OCI-M2 (cell line): ENCODE data around the gene SGO1.
"Not testable (repeated sequence)": the region's sequence is repeated elsewhere in the genome, so short reads cannot be mapped to it uniquely, and the experiment has no call there.

Experiments used
- DNase-seq: peaks from one replicate; lab custom pipeline; 2025; ENCODE audit not compliant: unreplicated experiment; lab: John Stamatoyannopoulos, UW

Gene SGO1

DNA sequence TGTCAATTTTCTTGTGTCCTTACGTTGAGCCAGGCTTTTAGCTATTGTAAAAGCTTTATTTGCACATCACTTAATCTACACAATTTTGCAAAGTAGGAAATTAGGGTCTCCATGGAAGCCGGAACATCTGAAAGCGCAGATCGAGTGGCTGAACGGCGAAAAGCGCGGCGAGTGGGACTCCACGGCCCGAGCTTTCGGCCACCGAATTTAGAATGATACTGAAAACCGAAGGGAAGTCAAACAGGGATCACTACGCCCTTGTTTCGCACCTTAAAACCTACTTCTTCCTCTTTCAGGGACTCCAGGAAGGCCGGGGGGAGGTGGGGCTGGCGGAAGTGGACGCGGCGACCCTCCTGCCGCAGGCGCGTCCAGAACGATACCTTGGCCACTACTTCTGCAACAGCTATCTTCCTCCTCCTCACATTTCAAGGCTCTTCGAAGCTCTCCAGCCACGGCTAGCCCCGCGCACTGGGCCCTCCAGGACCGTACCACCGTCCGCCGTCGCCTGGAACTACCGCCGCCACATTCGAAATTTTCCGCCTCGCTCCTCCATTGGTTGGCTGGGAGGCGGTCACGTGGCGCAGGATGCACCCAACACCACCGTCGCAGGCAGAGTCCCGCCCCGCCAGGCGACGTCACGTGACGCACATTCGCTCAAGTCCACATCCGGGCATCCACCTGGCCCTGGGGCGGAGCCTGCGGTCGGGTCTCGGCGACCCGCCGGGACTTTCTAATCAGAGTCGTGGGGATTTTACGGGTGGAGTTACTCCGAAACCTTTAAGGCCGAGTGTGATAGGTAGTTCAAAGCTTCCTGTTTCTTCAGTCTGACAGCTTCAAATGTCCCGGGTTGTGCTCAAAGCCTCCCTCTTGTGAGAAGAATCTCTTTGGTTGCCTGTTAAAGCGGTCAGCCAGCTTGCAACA, at the start of gene SGO1:
Gene SGO1, minus strand, starts transcription at position 528 of the 921 bp plus-strand sequence. CDS start 2,179 bp downstream, outside the sequence.
- DNase-seq: peak; percentile 47

DNA sequence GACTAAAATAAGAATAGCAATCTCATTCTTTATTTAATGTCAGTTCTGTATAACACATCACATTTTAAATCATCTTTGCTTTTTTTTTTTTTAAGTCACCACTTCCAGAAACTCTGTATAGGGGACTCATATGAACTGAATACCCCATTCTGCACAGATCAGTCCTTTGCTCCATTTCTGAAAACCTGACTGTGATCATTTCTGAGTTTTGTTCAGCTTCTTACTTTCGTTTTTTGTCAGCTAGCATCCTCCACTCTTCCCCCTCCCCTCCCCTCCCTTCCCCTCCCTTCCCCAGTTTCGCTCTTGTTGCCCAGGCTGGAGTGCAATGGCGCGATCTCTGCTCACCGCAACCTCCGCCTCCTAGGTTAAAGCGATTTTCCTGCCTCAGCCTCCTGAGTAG, 49.8 kb upstream of the SGO1 start:
- no peak for DNase-seq

- no peak for DNase-seq
Observed at GRCh38 chr3:20232906-20233780, 47.1 kb upstream of the SGO1 start.

- DNase-seq: no peak
Observed at GRCh38 chr3:20230954-20231353, 44.9 kb upstream of the SGO1 start.

- no peak for DNase-seq
Observed at GRCh38 chr3:20225769-20226168, 39.8 kb upstream of the SGO1 start.

DNA sequence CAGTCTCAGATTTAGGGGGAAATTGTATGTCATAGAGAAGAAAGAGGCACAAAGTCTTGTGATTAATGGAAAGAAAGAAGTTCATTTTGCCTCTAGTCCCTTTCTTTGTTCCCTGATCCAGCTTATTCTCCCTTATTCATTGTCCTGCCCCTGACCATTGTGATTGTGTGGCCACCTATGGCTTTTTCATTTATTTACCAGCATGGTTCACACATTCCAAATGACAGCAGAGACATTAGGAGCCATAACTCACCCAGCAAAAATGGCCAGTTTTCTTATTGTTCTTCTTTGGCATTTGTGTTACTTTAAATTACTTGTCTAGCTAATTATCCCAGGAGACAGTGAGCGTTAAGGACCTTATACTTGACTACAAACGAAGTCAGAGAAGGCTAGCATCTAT, 36.3 kb upstream of the SGO1 start:
- DNase-seq: no peak

DNA sequence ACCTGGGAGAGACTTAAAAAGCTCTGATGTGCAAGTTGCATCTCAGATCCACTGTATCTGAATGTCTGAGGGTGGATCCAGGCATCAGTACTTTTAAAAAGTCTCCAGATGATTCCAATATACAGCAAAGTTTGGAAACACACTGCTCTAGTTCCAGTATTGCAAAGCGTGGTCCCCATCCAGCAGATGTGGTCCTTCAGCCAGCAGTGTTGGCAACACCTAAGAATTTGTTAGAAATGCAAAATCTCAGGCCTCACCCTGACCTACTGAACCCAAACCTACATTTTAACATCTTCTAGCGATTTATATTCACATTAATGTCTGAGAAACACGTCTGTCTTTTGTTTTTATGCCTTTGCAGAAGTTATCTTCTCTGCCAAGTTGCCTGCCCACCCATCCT, 32.2 kb upstream of the SGO1 start:
- no peak for DNase-seq

DNA sequence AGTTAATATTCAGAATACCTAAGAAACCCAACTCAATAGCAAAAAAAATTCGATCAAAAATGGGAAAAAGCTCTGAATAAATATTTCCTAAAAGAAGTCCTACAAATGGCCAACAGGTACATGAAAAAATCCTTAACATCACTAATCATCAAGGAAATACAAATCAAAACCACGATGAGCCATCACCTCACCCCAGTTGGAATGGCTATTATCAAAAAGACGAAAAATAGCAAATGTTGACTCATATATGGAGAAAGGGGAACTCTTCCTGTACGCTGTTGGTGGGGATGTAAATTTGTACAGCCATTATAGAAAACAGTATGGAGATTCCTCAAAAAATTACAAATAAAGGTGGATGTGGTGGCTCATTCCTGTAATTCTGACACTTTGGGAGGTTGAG, 29.6 kb upstream of the SGO1 start:
- DNase-seq: no peak

GRCh38 chr3:20213491-20213890, 27.5 kb upstream of the SGO1 start:
- not testable (repeated sequence) for DNase-seq

GRCh38 chr3:20207945-20208344, 21.9 kb upstream of the SGO1 start:
- DNase-seq: not testable (repeated sequence)

DNA sequence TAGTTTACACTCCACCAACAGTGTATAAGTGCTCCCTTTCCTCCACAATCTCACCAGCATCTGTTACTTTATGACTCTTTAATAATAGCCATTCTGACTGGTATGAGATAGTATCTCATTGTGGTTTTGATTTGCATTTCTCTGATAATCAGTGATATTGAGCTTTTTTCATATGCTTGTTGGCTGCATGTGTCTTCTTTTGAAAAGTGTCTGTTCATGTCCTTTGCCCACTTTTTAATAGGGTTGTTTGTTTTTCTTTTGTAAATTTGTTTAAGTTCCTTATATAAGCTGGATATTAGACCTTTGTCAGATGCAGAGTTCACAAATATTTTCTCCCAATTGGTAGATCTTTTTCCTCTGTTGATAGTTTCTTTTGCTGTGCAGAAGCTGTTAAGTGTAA, 19.9 kb upstream of the SGO1 start:
- not testable (repeated sequence) for DNase-seq

- DNase-seq: no peak
Observed at GRCh38 chr3:20201143-20201542, 15.1 kb upstream of the SGO1 start.

- DNase-seq: no peak
Observed at GRCh38 chr3:20197775-20198174, 11.8 kb upstream of the SGO1 start.

- no peak for DNase-seq
Observed at GRCh38 chr3:20194793-20195460, 8.9 kb upstream of the SGO1 start.

GRCh38 chr3:20190991-20191390, 5.0 kb upstream of the SGO1 start:
- DNase-seq: no peak

DNA sequence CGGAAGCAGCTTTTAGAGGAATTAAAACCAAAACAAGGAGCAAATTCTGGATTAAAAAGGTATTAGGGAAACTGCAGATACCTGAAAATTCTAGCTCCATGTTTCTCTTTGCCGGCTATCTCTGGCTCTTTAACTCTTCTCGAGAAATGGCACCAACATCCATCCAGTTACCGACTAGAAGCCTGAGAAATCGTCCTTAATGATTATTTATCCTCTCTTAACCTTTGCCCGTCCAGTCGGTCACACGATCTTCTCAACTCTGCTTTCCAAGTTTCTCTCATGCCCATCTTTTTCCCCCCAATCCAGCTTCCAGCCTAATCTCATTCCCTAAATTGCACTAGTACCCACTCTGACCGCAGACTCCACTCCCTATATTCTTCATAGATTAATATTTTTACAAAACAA, 596 bp upstream of the SGO1 start:
- DNase-seq: no peak

DNA sequence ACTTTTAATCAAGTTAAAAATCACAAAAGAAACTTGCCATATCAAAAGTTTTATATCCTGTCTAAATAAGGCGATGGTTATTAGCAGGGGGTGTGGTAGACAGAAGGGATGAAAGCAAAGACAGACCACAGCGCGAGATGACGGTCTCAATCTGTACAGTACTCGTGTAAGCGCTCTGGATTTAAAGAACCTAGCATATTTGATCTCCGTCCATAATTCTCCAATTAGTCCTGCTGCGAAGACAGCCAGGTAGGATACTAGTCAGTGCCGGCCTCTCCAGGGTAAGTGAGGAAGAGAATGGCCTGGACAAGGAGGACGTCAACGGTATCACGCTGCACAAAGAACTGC, 701 bp downstream of the SGO1 start:
- no peak for DNase-seq

GRCh38 chr3:20182206-20182605, 3.8 kb downstream of the SGO1 start:
- no peak for DNase-seq

DNA sequence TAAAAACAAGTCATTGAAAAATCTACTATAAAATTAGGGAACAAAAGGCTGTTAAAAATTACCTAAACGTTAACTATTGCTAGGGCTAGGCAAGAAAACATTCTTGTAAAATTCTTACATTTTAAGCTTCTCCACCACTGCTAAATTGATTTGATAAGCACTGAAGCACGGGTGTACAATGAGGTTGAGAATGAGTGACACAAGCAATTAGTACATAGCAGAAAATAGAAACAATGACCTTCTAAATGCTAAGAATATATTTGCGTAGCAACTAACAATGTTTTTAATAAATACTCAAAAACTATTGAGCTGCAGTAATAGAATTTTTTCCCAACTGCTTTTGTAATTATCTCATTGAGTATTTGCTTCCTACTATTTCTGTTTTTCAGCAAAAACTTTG, 4.7 kb downstream of the SGO1 start:
- no peak for DNase-seq

- no peak for DNase-seq
Observed at GRCh38 chr3:20173844-20174410, 12.1 kb downstream of the SGO1 start.

- DNase-seq: no peak
Observed at GRCh38 chr3:20161714-20162113, 24.3 kb downstream of the SGO1 start.
